NCI-H69 (cell line): ENCODE results near the gene AQP12B.

ENCODE experiments used
- DNase-seq: peaks from one replicate; lab custom pipeline; 2025; lab: John Stamatoyannopoulos, UW

The AQP12B gene

GRCh38 chr2:240647503-240648154, 35.1 kb downstream of the AQP12B start:
- DNase-seq: no peak

GRCh38 chr2:240646900-240647502, 35.7 kb downstream of the AQP12B start:
- DNase-seq: no peak

DNA sequence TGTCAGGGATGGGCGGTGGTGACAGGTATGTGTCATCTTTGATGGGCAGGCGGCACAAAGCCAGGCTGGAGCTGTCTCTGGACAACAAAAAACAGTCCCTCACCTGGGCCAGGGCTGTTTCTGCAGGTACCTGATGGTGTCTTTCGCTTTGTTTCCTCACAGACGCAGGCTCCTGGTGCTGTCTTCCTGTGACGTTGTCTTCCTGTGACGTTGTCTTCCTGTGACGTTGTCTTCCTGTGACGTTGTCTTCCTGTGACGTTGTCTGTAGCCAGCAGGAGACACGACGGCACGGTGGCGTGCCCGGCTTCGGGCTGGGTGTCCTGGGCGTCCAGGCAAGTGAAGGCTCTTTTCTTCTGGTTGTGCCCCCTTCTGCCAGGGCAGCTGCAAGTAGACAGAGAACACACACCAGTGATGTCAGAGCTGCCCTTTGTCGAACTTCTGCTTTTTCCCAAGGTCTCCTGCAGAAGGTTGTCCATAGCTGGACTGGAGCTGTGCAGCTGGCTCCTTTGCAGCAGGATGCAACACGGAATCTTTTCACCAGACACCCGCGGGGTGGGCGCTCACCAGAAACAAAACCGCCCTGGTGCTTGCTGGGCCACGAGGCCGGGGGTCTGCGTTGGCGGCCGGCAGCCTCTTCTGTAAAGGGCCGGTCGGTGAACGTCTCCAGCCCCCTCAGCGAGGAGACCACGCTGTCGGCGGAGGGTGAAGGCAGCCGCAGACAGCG, 36.3 kb downstream of the AQP12B start:
- DNase-seq: peak; percentile 43

DNA sequence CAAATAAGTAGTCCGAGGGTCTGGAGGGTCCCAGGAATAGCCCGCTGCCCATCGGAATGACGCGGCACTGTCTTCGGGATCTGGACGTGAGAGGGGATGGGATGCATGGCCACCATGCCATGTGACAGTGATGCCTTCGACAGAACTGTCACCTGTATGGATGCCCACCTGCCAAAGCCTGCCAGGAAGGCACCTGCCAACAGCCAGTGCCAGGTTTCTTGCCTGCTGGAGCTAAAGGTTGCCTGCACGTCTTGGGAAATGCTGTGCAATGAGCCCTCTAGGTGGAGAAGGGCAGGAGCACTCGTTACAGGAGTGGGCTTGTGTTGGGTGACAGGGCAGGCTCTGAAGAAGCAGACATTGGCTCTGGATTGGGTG, 36.9 kb downstream of the AQP12B start:
- DNase-seq: no peak

DNA sequence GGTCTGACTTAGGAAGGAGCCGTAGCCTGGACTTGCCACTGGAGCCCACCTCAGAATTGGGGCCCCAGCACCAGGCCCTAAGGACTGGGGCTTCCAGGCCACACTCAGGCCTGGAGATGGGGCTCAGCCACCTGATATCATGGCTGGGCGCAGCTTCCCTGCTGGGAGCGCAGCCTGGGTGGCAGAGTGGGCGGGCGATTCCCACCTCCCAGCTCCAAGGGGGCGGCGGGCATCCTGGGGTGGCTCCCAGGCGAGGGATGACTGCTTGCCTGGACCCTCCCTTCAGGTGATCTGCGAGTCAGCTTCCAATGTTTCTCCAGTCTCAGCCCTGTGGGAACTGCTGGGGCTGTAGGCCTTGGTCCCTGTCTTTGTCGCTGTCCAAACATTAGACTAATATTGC, 37.3 kb downstream of the AQP12B start:
- DNase-seq: no peak

GRCh38 chr2:240644859-240645301, 37.8 kb downstream of the AQP12B start:
- DNase-seq: no peak

DNA sequence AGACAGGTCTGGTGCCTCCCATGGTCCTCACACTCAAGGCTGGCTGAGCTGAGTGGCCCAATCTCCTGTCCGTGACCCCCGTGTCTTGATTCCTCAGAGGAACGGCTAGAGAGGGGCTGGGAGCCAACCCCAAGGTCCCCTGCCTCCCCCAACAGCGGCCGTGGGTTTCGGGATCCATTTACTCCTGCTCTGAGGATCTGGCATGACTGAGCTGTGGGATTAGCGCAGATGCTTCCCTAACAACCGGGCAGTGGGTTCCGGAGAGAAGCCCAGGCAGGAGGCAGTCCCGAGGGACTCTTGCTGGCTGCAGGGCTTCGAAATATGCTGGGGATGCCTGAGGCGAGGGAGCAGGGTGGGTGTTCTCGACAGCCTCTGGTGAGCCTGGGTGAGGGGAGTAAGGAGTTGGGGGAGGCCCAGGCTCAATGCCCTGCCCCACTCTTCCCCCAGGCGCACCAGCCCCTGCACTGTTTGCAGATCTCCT, 38.5 kb downstream of the AQP12B start:
- DNase-seq: no peak

- DNase-seq: no peak
Measured at GRCh38 chr2:240643811-240644150, 38.9 kb downstream of the AQP12B start.

- no peak for DNase-seq
Measured at GRCh38 chr2:240643093-240643810, 39.4 kb downstream of the AQP12B start.

DNA sequence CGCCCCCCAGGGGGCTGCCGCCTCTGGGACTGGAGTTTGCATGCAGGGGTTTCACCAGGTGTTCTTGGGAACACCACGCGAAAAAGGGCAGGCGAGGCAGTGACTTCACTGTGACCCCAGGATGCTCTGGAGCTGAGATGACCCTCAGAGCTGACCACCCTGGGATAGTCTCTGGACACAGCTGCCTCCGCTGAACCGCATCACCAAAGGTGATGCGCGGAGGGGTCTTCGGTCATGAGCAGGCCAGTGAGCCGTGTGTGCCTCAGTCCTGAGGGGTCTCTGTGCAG, 39.9 kb downstream of the AQP12B start:
- DNase-seq: no peak

DNA sequence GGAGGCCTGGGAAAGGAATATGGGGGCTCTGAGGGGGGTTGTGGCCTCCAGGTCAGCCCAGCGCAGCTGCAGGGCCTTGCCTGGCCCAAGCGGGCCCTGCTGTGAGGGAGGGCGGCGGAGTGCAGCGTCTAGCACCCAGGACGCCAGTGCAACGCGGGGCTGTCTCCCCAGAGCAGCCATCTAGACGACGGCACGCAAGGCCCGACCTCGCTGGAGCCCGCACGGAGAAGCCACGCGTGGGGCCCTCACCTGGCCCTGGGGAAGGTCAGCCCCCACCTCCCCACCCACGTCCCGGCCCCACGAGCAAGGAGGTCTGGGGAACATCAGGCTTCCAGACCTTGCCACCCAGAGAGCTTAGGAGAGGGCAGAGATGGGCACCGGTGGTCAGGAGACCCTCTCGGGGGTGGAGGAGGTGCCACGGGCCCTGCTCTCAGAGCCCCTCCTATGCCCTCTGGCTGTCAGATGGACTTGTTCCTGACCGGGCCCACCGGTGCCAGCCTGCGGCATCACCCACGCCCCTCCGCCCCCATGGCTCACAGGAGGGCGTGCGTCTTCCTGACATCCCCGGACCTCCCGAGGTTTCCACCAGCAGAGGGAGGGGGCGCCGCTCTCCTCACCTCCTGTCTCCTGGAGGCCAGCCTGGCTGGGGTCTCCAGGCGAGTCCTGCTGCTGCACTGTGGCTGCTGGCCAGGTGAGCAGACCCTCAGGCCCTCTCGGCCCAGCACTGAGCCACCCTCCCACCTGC, 40.5 kb downstream of the AQP12B start:
- no peak for DNase-seq

DNA sequence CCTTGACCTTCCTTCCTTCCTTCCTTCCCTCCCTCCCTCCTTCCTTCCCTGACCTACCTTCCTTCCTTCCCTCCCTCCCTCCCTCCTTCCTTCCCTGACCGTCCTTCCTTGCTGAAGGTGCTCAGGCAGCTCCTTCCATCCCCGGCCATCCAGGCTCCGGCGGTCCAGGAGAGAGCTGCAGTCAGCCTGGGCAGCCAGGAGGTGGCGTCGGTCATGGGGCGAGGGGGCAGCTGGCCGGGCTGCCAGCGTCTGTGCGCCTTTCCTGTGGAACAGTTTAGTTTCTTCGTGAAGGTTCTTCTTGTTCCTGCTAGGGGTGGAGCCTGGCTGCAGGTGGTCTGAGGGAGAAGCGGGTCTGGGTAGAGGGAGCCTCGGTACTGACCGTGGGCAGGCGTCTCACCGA, 41.7 kb downstream of the AQP12B start:
- peak; percentile 12 for DNase-seq

GRCh38 chr2:240639566-240639965, 43.1 kb downstream of the AQP12B start:
- no peak for DNase-seq

DNA sequence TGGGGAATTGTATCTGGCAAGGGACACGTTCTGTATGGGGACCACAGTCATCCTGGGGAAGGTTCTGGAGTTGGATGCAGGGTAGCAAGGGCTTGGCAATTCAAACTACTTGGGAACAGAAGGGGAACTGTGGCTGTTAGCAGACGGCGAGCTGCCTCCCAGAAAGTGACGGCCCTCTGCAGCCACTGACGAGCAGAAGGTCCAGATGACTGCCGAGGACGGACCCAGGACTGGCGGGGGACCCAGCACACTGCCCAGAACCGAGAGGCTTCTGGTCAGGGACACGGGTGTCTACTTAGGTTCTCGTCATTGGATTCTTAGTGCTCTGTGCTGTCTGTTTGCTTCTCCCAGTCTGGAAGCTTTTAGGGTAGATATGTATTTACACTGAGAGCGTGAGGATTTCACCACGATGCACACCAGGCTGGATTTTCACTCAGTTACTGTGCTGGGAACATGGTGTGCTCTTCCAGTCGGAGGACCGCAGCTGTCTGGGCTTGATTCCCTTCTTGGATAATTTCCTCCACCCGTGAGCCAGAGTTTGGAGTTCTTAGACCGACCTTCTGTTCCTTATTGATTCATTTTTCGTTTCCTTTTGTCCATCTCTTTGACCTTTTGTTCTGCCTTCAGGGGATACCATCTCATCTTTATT, 44.0 kb downstream of the AQP12B start:
- no peak for DNase-seq

GRCh38 chr2:240637901-240638345, 44.8 kb downstream of the AQP12B start:
- no peak for DNase-seq

- no peak for DNase-seq
Measured at GRCh38 chr2:240637116-240637900, 45.4 kb downstream of the AQP12B start.

- DNase-seq: no peak
Measured at GRCh38 chr2:240636563-240637115, 46.0 kb downstream of the AQP12B start.

DNA sequence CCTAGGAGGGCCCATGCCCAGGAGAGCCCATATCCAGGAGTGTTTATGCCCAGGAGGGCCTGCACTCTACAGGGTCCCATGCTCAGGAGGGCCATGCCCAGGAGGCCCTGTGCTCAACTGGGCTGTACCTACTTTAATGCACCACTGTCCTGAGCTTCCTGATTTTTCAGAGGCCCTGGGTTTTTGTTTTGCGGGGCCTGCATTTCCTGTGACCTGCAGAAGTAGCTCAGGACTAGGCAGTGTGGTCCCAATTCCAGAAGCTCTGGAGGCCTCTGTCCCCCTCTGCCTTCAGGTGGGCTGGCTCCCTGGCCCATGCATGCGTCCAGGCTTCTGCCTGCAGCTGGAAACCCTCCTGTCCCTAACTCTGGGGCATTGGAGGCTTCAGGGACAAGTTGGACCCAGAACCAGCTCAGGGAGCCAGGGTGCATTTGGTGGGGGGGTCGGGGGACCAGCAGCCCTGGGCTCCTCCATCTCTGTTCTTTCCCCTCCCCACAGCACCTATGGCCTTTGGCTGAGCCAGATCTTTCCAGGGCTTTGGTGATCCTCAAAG, 46.6 kb downstream of the AQP12B start:
- no peak for DNase-seq

GRCh38 chr2:240635121-240635997, 47.3 kb downstream of the AQP12B start:
- DNase-seq: no peak
